Nephron (organoid): Measurements from ENCODE around the gene XXYLT1.

Experiments used
- H3K27ac Mint-ChIP-seq, 3 experiments: 2 replicates each; pipeline ENCODE4 v1.8.0; 2020; ENCODE audit warnings: mixed read lengths in 3 of 3, mild to moderate bottlenecking in 2 of 3, moderate library complexity in 1 of 3
- H3K27me3 Mint-ChIP-seq: 2 replicates; pipeline ENCODE4 v1.8.0; 2021; ENCODE audit warnings: low read depth, mild to moderate bottlenecking, moderate library complexity, mixed read lengths
- H3K36me3 Mint-ChIP-seq: 2 replicates; pipeline ENCODE4 v1.8.0; 2020; ENCODE audit warnings: low read depth, mixed read lengths
- H3K4me1 Mint-ChIP-seq: 2 replicates; pipeline ENCODE4 v1.8.0; 2020; ENCODE audit warnings: mixed read lengths
- H3K4me3 Mint-ChIP-seq, 3 experiments: 2 replicates each; pipeline ENCODE4 v1.8.0; 2020; ENCODE audit warnings: mild to moderate bottlenecking in 3 of 3, mixed read lengths in 3 of 3, moderate library complexity in 2 of 3
- H3K9me3 Mint-ChIP-seq: 2 replicates; pipeline ENCODE4 v1.8.0; 2020; ENCODE audit warnings: mixed read lengths
- TF ChIP-seq, protein P1 (sequence below), 3 experiments: fragments of 200-600 bp; sonication (generic); IDR thresholded peaks; one replicate each; pipeline ENCODE4 v1.5.0; 2021; ENCODE audit warnings: antibody characterized with exemption in 3 of 3; ENCODE audit not compliant: unreplicated experiment in 3 of 3

XXYLT1 gene

DNA sequence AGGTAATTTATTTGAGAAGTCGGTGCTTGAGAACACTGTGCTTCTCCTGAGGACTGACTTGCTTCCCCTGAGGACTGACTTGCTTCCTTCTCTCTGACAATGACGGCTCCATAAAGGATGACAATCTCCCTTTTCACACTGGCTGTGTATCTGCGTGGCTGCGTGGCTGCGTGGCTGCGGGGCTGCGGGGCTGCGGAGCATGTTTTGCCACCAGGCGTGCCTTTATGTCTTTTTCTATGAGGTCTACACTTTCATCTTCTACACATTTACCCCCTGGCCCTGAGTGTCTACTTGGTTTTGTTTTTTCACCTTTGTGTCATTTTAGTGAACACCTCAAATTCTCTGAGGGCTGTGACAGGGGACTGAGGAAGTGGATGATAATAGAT, 89.9 kb downstream of the XXYLT1 start:
- no peaks in the 10 kb centered on the region for H3K27me3 Mint-ChIP-seq
- H3K9me3 Mint-ChIP-seq: no peaks in the 10 kb centered on the region
- no peak overlapping the region for H3K4me3 Mint-ChIP-seq
- peak overlapping the region; percentile 5 to 87 (median 77) for H3K27ac Mint-ChIP-seq
- peaks cover 8% of the 10 kb centered on the region for H3K36me3 Mint-ChIP-seq
- TF ChIP-seq, protein P1, sequence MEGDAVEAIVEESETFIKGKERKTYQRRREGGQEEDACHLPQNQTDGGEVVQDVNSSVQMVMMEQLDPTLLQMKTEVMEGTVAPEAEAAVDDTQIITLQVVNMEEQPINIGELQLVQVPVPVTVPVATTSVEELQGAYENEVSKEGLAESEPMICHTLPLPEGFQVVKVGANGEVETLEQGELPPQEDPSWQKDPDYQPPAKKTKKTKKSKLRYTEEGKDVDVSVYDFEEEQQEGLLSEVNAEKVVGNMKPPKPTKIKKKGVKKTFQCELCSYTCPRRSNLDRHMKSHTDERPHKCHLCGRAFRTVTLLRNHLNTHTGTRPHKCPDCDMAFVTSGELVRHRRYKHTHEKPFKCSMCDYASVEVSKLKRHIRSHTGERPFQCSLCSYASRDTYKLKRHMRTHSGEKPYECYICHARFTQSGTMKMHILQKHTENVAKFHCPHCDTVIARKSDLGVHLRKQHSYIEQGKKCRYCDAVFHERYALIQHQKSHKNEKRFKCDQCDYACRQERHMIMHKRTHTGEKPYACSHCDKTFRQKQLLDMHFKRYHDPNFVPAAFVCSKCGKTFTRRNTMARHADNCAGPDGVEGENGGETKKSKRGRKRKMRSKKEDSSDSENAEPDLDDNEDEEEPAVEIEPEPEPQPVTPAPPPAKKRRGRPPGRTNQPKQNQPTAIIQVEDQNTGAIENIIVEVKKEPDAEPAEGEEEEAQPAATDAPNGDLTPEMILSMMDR (IDR thresholded peaks at IDR 0.05; ENCODE audit: unreplicated experiment in 3 of 3): no peak
- peaks cover 79% of the 10 kb centered on the region for H3K4me1 Mint-ChIP-seq

DNA sequence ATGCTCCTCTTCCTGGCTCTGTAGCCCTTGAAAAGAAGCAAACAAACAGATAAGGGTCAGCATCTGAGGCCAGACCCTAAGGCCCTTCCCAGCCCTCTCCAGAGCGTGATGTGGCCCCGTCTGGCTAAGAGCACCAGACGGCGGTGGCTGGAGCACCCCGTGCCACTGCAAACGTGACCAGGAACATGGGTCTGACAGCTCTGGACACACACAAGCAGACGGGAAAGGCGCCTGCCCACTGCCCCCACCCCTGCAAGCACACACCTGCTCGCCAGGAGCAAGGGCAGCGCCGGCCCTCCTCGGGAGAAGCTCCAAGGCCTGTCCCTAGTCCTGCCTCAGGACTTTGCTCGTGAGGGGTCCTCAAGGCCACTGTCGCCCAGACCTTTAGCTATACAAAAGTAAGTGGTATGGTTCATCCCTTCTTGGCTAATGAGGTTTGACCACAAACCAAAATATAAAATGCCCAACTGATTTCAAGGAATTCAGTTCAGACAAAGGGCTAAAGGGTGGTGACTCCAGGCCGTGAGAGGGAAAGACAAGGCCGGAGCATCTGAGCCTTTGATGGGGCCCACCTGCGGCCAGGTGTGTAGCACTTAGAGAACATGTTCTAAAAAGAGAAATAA, 90.4 kb downstream of the XXYLT1 start:
- Mint-ChIP-seq H3K27ac (peak overlapping the region; percentile 85 to 99 (median 97)), H3K27me3 (no peaks in the 10 kb centered on the region), H3K36me3 (peaks cover 8% of the 10 kb centered on the region), H3K4me1 (peaks cover 74% of the 10 kb centered on the region), H3K9me3 (no peaks in the 10 kb centered on the region), H3K4me3 (peak overlapping the region in 1 of 3 experiments; percentile 31)
- TF ChIP-seq, protein P1 (IDR thresholded peaks at IDR 0.05; ENCODE audit: unreplicated experiment in 3 of 3): no peak

DNA sequence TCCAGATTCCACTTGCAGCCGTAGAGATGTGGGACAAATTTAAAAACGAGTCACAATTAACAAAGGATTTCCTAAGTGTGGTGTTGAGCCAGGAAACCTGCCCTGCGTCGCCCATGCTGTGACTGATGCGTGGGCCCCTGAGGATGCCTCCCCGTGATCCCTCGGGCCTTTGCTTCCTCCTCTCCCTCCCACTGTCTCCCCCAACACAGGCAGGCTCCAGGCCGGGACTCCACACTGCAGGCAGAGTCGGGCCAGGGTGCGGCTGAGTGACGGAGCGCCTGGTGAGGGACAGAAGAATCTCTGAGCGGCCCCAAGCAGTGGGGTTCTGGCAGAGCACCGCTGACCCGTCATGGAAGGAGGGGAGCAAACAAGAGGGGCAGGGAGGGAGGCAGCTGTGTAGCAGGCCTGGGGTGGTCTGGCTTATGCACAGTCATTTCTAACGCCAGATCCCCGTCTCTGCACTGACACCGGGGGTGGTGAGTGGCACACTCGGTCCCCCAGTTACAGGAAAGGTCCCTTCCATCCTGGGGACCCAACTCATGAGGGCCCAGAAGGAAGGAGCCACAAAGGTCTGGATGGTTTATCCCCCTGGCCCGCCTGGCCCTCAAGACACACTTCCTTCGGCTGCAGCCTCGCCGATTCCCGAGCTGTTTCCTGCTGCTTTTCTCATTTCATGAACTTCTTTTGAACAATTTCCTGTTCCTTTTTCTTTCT, 91.0 kb downstream of the XXYLT1 start:
- H3K36me3 Mint-ChIP-seq: peaks cover 15% of the 10 kb centered on the region
- peak overlapping the region; percentile 85 to 99 (median 97) for H3K27ac Mint-ChIP-seq
- H3K4me3 Mint-ChIP-seq: peak overlapping the region in 1 of 3 experiments; percentile 31
- no peaks in the 10 kb centered on the region for H3K27me3 Mint-ChIP-seq
- TF ChIP-seq, protein P1 (IDR thresholded peaks at IDR 0.05; ENCODE audit: unreplicated experiment in 3 of 3): no peak
- H3K4me1 Mint-ChIP-seq: peaks cover 76% of the 10 kb centered on the region
- no peaks in the 10 kb centered on the region for H3K9me3 Mint-ChIP-seq

DNA sequence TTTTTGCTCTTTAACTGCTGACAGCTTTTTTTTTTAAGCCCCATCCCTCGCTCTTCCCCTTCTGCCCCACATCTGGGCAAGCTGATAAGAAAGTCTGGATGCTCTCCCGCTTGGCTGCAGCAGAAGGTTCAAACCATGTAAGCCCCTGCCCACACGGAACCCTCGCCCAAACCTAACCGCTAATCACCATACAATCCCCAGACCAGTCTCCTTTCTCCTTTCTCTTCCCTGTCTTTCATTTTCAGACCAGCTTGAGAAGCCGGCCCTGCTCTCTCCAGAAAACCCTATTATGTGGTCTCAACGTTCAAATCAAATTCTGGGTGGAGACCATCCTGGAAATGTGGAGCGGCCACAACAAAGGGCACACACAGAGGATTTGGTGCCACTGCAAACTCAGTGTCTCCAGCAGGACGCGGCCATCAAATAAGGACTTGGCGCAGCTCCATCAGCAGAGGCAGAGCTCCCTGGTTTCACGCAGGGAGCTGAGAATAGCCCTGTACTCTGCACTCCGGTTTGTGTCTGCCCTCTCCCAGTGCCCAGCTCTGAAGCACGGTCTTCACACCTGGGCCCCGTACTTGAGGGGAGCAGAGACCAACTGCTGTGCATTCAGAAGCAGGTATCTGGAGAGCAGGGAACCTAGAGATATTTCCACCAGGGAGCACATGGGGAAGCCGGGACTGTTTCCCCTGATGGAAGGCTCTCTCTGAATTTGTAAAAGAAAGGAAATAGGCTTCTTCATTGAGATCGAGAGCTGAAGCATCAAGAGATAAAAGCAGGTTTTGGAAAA, 92.6 kb downstream of the XXYLT1 start:
- H3K27me3 Mint-ChIP-seq: no peaks in the 10 kb centered on the region

DNA sequence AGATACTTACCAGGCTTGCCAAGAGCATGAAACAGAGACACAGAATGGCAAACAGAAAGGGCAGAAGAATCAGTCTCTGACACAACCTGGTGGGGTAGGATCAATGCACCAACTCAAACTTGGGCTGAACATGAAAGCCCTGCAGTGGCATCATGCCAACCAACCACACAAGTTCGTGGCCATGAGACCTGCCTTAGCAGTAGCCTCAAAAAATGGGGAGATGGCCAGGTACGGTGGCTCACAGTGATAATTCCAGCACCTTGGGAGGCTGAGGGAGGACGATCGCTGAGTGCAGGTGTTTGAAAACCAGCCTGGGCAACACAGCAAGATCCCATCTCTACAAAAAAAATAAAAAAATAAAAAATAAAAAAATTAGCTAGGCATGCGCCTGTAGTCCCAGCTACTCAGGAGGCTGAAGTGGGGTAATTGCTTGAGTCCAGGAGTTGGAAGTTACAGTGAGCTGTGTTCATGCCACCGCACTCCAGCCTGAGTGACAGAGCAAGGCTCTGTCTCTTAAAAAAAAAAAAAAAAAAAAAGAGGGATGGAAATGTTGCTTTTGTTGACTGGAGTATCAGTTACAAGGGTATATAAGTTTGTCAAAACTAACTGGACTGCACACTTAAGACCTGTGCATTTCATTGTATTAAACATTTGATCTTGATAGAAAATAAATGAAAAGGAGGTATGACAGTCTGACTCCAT, 93.4 kb downstream of the XXYLT1 start:
- no peaks in the 10 kb centered on the region for H3K9me3 Mint-ChIP-seq
- TF ChIP-seq, protein P1 (IDR thresholded peaks at IDR 0.05; ENCODE audit: unreplicated experiment in 3 of 3): no peak
- H3K36me3 Mint-ChIP-seq: peaks cover 16% of the 10 kb centered on the region
- no peak overlapping the region for H3K4me3 Mint-ChIP-seq
- H3K4me1 Mint-ChIP-seq: peaks cover 63% of the 10 kb centered on the region
- peak overlapping the region in 2 of 3 experiments; percentile 97 to 99 for H3K27ac Mint-ChIP-seq
- H3K27me3 Mint-ChIP-seq: no peaks in the 10 kb centered on the region

More for the DNA sequence above, 92.6 kb downstream of the XXYLT1 start:
- H3K36me3 Mint-ChIP-seq: peaks cover 16% of the 10 kb centered on the region
- no peaks in the 10 kb centered on the region for H3K9me3 Mint-ChIP-seq
- peak overlapping the region in 2 of 3 experiments; percentile 97 to 99 for H3K27ac Mint-ChIP-seq
- H3K4me1 Mint-ChIP-seq: peaks cover 63% of the 10 kb centered on the region
- no peak overlapping the region for H3K4me3 Mint-ChIP-seq
- TF ChIP-seq, protein P1 (IDR thresholded peaks at IDR 0.05; ENCODE audit: unreplicated experiment in 3 of 3): no peak
